GM18951 (cell line): ENCODE data around the gene ASXL2.

Experiments
- POLR2A ChIP-seq: IDR thresholded peaks from 4 replicates; pipeline ENCODE4 v1.6.1; 2011; ENCODE audit warnings: mild to moderate bottlenecking; ENCODE audit not compliant: insufficient read length, insufficient read depth; ENCODE audit errors: extremely low read depth
- in situ Hi-C: fragments of 300-500 bp; cut with MboI; formaldehyde crosslinking; loops from one replicate; pipeline ENCODE4 v1.12.0; 2022; ENCODE audit warnings: low sequenced_read_pairs, mixed read lengths, inconsistent platforms; ENCODE audit not compliant: unreplicated experiment

Gene ASXL2

GRCh38 chr2:25817630-25818029 lies 60.7 kb downstream of the ASXL2 start:
- in situ Hi-C loops = no loop called here

GRCh38 chr2:25817006-25817405 lies 61.3 kb downstream of the ASXL2 start:
- TF ChIP-seq POLR2A = no peak
- in situ Hi-C loops = no loop called here

More at GRCh38 chr2:25817630-25818029, 60.7 kb downstream of the ASXL2 start:
- no peak for TF ChIP-seq POLR2A

- no peak for TF ChIP-seq POLR2A
- in situ Hi-C loops = no loop called here
Observed at GRCh38 chr2:25816249-25816648, 62.0 kb downstream of the ASXL2 start.

GRCh38 chr2:25814681-25815080 lies 63.6 kb downstream of the ASXL2 start:
- in situ Hi-C loops = no loop called here
- TF ChIP-seq POLR2A = no peak

DNA sequence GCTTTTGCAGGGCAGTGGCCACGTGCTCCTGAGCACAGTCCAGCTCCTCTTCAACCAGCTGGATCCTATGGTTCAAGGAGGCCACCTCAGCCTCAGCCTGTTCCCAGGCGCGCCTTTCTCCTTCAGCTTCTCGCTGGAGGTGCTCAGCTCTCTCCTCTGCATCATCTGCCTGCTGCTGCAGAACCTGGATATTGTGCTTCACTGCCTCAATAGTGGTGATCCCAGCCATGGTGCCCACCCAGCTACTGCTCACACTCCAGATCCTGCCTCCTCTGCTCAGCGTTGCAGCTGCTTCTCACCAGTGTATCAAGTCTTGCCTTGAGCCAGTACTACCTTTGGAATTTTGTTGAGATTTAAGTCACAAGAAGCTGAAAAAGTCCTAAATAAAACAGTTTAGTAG lies 67.9 kb downstream of the ASXL2 start:
- in situ Hi-C loops = no loop called here
- no peak for TF ChIP-seq POLR2A

DNA sequence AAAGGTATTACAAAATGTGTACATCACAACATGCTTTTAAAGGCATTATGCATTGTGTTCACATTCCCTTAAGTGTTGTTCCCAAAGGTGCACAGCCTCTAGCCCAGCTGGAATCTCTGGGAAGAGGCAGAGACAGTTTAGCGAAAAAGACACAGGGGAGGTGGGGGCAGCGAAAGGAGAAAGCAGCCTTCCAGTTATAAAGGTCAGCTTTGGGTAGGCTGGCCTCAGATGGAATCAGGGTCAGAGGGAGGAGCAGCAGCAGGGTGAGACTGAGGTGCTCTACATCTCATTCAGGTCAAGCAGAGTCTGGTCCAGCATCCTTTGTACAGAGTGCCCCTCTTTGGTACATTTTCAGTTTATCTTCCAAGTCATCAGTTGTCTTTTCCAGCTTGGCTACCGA lies 68.6 kb downstream of the ASXL2 start:
- TF ChIP-seq POLR2A = no peak
- in situ Hi-C loops = no loop called here

DNA sequence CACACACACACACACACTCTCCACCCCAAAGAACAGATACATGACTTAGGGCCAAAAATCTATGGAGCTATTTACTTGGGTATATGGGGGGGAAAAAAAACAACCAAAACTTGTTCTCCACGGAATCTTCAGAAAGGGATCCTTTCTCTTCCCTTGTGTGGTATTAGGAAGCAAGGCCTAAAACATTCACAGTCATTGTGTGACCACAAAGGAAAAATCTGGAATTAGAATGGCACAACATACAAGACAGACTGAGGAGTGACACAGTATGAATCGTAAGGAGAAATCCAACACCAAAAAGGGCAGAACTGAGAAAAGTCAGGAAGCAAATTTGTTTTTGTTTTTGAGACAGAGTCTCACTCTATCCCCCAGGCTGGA lies 70.3 kb downstream of the ASXL2 start:
- in situ Hi-C loops = no loop called here
- no peak for TF ChIP-seq POLR2A

DNA sequence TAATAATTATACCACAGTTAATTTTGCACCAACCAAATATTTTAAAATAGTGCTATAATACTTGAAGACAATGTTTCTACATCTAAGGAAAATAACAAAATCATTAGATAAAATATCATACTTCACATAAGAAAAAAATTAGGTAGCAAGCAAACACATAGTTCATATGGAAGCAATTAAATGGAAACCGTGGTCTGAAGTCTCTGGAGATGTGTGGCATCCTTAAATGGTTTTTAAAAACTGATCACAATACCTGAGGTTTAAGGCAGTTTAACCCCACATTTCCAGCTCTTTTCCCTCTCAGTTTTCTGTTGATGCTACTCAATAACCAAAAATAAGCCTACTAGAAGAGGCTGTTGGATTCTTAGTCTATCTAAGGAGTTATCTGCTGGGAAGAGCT lies 71.3 kb downstream of the ASXL2 start:
- in situ Hi-C loops = no loop called here
- TF ChIP-seq POLR2A = no peak

GRCh38 chr2:25805987-25806386 lies 72.3 kb downstream of the ASXL2 start:
- no peak for TF ChIP-seq POLR2A
- in situ Hi-C loops = no loop called here

- TF ChIP-seq POLR2A = no peak
- in situ Hi-C loops = no loop called here
Observed at GRCh38 chr2:25804338-25804737, 73.9 kb downstream of the ASXL2 start.

- TF ChIP-seq POLR2A = no peak
- in situ Hi-C loops = no loop called here
Observed at GRCh38 chr2:25799301-25799700, 79.0 kb downstream of the ASXL2 start.

GRCh38 chr2:25797620-25798488 lies 80.4 kb downstream of the ASXL2 start:
- in situ Hi-C loops = no loop called here
- no peak for TF ChIP-seq POLR2A

DNA sequence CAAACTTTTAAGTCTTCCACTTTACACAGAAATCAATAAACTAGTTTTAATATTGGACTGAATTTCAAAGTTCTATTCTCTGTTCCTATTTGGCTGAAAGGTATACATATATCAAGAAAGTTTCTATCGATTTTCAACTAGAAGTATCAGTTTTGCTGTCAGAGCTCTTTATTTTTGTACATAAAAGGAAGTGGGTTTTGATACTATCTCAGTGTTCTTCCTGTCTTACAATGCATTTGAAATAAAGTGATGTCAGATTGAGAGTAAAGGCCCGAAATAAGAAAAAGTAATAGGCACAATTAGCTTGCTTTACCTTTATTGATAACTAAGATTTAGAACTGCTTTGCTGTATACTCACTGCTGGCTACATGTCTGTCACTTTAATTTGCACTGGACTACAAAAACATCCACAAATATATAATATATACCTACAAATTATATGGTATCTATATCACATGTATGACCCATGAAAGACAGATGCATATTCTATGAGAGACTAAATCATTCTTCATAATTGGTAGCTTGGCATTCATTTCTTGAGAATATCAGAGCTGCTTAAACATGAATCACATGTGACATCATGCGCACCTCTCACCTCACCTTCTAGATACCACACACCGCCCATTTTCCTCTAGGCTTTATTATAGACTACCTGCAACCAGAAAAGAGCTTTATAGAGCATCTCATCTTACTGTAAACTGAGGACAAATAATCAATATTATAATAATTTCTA lies 83.6 kb downstream of the ASXL2 start:
- TF ChIP-seq POLR2A = no peak

More for the DNA sequence above, 83.6 kb downstream of the ASXL2 start:
- in situ Hi-C loops = no loop called here
